Astrocyte of the spinal cord (primary cell): Measurements from ENCODE around the gene TBRG4.

Source experiments
- DNase-seq: peaks from one replicate; pipeline ENCODE4 v3.0.0; 2011; ENCODE audit warnings: low read depth, low spot score
- H3K4me3 ChIP-seq: 2 replicates; pipeline ENCODE4 v1.5.1; 2011; ENCODE audit warnings: low read depth, mild to moderate bottlenecking, low read length, moderate library complexity
- in situ Hi-C: cut with HindIII; loops from 2 replicates; pipeline ENCODE4 v1.10.0; 2017; ENCODE audit warnings: low sequenced_read_pairs
- TF ChIP-seq, protein P1 (sequence below): IDR thresholded peaks from 2 replicates; pipeline ENCODE4 v1.5.1; 2012; ENCODE audit warnings: low read depth, mild to moderate bottlenecking, low read length, inconsistent platforms

Gene TBRG4

DNA sequence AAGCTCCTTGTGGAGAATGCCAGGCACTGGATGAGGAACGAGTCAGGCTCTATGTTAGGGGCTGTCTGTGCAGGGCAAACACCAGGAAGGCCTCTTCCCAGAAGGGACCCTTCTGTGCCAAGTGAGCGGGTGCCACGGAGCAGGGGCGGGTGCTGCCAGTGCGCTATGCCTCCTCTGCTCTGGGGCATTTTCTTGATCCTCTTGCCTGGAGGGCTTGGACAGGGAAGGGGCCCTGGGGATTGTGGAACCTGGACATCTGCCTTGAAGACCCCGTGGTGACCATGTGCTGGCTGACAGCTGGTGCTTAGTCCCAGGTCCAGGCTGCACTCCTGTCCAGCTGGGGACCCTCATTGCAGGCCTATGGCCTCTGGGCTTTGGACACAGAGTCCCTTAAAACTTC, 15.4 kb upstream of the TBRG4 start:
- TF ChIP-seq, protein P1, sequence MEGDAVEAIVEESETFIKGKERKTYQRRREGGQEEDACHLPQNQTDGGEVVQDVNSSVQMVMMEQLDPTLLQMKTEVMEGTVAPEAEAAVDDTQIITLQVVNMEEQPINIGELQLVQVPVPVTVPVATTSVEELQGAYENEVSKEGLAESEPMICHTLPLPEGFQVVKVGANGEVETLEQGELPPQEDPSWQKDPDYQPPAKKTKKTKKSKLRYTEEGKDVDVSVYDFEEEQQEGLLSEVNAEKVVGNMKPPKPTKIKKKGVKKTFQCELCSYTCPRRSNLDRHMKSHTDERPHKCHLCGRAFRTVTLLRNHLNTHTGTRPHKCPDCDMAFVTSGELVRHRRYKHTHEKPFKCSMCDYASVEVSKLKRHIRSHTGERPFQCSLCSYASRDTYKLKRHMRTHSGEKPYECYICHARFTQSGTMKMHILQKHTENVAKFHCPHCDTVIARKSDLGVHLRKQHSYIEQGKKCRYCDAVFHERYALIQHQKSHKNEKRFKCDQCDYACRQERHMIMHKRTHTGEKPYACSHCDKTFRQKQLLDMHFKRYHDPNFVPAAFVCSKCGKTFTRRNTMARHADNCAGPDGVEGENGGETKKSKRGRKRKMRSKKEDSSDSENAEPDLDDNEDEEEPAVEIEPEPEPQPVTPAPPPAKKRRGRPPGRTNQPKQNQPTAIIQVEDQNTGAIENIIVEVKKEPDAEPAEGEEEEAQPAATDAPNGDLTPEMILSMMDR: no peak
- H3K4me3 ChIP-seq: no peak overlapping the region
- in situ Hi-C loops: no loop called here
- no peak for DNase-seq

DNA sequence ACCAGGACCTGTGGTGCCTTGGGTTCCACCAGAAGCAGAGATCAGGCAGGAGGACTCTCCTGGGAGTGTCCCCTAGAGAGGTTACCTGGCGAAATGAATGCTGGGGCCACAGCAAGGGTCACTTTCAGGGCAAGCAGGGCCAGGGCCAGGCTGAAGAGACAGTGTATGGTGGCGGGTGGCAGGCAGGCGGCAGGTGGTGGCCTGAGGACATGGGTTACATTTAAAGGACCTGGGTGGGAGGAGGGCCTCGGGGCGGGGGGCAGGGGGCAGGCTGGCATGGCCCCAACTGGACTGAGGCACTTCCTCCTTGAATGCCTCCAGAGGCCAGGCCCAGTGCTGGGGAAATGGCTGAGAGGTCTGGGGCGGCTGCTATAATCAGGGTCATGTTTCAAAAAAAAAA, 14.7 kb upstream of the TBRG4 start:
- TF ChIP-seq, protein P1: no peak
- DNase-seq: no peak
- in situ Hi-C loops: no loop called here
- H3K4me3 ChIP-seq: no peak overlapping the region

DNA sequence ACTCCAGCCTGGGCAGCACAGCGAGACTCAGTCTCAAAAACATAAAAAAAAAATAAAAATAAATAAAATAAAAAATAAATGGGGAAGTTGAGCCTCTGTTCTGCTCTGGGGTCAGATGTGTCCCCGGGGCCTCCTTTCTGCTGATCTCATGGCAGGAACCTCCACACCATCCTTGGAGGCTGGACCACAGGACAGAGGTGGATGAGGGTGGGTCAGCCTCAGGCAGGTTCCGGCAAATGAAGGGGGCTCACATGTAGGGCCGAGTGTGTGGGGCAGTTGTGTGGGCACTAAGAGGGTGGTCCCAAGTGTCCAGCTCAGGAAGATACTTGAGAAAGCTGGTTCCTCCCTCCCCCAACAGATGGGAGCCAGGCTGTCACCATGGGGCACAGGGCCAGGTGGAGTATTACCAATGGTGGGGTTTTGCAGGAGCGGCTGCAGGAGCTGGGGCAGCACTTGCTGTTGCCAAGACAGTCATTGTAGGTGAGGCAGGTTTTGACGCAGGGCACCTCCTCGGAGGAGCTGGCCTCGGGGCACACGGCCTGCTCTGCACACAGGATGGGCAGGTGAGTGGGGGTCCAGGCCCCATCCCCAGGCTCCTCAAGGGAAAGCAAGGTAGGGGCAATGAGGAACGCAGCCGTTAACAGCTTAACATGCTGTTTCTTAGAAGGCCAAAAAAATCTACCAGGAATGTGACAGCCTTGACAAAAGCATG, 13.9 kb upstream of the TBRG4 start:
- in situ Hi-C loops: no loop called here
- TF ChIP-seq, protein P1: no peak
- no peak for DNase-seq
- no peak overlapping the region for H3K4me3 ChIP-seq

DNA sequence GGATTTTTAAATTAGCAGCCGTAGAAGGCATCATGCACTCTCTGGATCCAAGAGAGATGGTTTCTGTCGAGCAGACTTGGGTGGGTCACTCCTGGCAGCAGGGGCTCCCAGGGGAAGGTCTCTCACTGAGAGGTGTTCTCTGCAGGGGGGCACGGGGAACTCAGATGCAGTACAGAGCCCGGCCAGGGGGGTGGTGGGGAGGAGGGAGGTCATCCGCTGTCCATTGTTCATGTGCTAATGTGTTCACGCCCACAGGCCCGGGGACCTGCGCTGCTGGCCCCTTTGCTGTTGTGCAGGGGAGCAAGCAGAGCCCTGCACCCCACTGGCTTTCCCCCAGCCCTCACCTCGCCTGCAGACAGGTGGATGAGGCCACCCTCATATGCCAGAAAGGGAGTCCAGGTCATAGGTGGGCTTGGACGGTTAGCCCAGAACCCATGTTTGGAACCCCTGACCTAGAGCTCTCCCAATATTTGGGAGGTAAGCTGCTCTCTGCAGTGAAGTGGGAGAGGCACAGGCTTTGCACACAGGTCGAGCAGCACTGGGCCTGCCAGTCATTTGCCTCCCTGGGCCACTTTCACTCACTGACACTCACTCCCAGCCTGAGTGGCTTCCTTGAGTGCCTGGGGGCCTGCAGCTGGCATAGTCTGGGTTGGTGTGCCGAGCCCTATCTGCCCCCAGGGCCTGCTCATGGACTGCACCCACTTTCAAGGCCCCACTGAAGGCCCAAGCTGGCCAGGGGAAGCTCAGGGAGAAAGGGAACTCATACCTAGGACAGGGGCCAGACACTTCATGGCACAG, 12.6 kb upstream of the TBRG4 start:
- DNase-seq: no peak
- TF ChIP-seq, protein P1: no peak
- no peak overlapping the region for H3K4me3 ChIP-seq
- in situ Hi-C loops: no loop called here

DNA sequence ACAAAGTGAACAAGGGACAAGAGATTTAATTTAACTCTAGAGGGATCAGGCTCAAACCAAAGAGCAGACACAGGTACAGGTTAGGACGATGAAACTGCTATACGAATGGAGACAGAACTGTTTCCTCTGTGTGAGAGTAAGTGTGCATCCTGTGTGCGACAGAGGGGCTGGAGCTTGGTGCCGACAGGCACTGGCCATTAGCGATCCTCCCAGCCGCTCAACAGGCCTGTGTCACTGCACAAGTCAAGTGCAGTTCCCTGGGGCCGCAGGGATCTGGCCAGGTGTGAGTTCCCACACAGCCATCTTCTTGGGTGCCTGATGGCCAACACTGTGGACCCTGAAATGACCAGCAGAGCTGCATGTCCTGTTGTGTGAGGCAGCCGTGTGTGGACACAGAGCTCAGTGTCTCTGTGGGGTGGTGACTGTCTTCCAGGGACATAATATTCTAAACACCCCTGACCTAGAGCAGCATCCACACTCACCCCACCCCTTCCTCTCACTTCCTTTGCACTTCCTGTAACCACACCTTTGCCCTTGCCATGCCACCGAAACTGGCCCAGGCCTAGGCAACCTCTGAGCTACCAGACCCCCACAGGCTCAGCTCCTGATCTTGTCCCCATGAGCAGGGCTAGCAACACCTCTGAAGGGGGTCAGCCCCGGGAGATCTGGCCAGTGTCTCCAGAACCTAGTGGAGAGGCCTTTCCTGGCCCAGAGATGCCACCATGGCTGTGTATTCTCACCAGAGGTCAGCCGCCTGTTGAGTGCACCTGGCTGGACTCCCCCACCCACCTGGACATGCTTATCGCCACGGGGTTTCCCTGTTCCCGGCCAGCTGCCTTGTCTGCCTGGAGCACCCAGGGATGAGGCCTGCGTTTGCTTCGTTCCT, 11.7 kb upstream of the TBRG4 start:
- DNase-seq: no peak
- TF ChIP-seq, protein P1: no peak
- in situ Hi-C loops: no loop called here
- no peak overlapping the region for H3K4me3 ChIP-seq

DNA sequence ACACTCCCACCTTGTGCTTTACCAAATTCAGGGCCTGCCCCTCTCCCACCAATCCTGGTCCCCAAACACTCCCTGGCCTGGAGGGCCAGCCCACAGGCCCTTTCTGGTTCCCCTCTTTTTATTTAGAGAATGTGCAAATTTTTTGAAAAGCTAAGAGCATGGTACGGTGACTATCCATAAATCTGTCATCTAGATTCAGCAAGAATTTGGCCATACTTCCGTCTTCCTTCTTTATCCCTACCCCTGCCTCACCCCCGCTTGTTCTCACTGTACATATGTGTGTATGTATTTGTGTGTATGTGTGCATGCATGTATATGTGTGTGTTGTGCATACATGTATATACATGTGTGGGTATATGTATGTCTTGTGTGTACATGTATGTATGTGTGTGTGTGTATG, 8.1 kb upstream of the TBRG4 start:
- no peak overlapping the region for H3K4me3 ChIP-seq
- no peak for DNase-seq
- in situ Hi-C loops: no loop called here
- TF ChIP-seq, protein P1: no peak
